Measurements from ENCODE around the gene ZNF17.

DNA sequence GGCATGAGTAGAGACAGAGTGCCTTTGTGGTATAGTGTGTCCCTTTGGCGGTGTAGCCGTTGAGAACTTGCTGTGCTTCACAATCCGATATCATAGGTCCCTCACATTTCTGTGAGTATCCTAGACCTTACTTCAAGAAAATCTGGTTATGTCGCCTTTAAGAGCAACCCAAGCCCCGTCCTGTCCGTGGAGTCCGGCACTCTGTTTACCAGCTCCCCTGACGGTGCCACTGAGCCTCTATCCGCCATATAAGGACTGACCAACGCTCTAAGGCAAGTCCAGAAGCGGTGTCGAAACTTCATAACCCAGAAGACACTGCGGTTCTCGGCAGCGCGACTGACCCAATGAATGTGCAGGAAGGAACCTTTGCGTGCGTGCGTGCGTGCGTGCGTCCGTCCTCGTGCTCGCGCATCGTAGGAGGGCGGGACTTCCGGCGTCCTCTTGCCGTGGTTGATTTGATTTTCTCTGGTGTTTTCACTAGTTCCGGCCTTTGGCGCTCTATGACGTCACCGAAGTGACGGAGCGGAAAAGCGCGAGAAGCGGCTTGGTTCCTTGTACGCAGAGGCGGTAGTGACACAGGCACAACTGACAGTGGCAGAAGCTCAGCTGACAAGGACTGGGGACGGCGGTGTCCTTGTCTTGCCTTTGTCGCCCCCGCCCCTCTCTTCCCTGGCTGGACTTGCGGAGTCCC lies 47.8 kb upstream of the ZNF17 start, which contains the start of the genes TRAPPC2B and ZNF547:
- TF ChIP-seq, protein P1, sequence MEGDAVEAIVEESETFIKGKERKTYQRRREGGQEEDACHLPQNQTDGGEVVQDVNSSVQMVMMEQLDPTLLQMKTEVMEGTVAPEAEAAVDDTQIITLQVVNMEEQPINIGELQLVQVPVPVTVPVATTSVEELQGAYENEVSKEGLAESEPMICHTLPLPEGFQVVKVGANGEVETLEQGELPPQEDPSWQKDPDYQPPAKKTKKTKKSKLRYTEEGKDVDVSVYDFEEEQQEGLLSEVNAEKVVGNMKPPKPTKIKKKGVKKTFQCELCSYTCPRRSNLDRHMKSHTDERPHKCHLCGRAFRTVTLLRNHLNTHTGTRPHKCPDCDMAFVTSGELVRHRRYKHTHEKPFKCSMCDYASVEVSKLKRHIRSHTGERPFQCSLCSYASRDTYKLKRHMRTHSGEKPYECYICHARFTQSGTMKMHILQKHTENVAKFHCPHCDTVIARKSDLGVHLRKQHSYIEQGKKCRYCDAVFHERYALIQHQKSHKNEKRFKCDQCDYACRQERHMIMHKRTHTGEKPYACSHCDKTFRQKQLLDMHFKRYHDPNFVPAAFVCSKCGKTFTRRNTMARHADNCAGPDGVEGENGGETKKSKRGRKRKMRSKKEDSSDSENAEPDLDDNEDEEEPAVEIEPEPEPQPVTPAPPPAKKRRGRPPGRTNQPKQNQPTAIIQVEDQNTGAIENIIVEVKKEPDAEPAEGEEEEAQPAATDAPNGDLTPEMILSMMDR (conservative IDR thresholded peaks at IDR 0.05; ENCODE audit: low read length), result no peak
- no peak for TF ChIP-seq EZH2phosphoT487 (IDR thresholded peaks at IDR 0.05; ENCODE audit: borderline replicate concordance, low read depth, low read length)

Data from OCI-LY7 (cell line).